Panc1 (cell line): ENCODE data around the gene UBASH3A. TPM values are rescaled to one million over a fixed set of nuclear protein-coding genes. Genes with fewer than 3 reads are reported as not detected.

Experiments used
- ATAC-seq: fragments of 200-7000 bp; cut with Tn5 transposase; 2 replicates; pipeline ENCODE4 v1.9.1; 2020; ENCODE audit warnings: mild to moderate bottlenecking, moderate library complexity
- BruUV-seq: library from RNA; stranded (reverse); fragments of 400-500 nt; replicated peaks from 2 replicates; lab custom pipeline; 2021; lab: Mats Ljungman, UMichigan
- CTCF ChIA-PET: fragments of 300-600 bp; sonication (Branson Sonifier 250); formaldehyde crosslinking; loops from one replicate; lab custom pipeline; 2022; ENCODE audit warnings: antibody characterized with exemption; lab: Charles Lee
- POLR2A ChIA-PET: fragments of 300-600 bp; sonication (Branson Sonifier 250); formaldehyde crosslinking; loops from one replicate; lab custom pipeline; 2022; ENCODE audit warnings: antibody characterized with exemption; lab: Charles Lee
- DNase-seq: peaks from one replicate; pipeline ENCODE4 v3.0.0-alpha.2; 2010; ENCODE audit warnings: low read depth, low spot score
- H3K27ac ChIP-seq: 2 replicates; pipeline ENCODE4 v1.5.1; 2011; ENCODE audit warnings: mild to moderate bottlenecking, low read length, inconsistent platforms
- H3K27me3 ChIP-seq: fragments of 200-500 bp; sonication (Bioruptor generic); 2 replicates; pipeline ENCODE4 v1.6.0; 2014; ENCODE audit warnings: low read length, inconsistent platforms; ENCODE audit not compliant: control insufficient read depth, insufficient read depth
- H3K36me3 ChIP-seq: fragments of 200-500 bp; sonication (Bioruptor generic); 2 replicates; pipeline ENCODE4 v1.5.1; 2014; ENCODE audit warnings: inconsistent platforms, mild to moderate bottlenecking, low read length, moderate library complexity; ENCODE audit not compliant: control insufficient read depth, insufficient read depth
- H3K4me1 ChIP-seq: 2 replicates; pipeline ENCODE4 v1.5.1; 2011; ENCODE audit warnings: inconsistent platforms, mild to moderate bottlenecking, low read length, moderate library complexity; ENCODE audit not compliant: control insufficient read depth, insufficient read depth
- H3K4me3 ChIP-seq, 2 experiments: 2 replicates each; pipeline ENCODE4 v1.5.1; 2011 to 2012; ENCODE audit warnings: low read depth in 2 of 2, low read length in 2 of 2, mild to moderate bottlenecking in 2 of 2, inconsistent platforms in 1 of 2, moderate library complexity in 1 of 2
- H3K9me3 ChIP-seq: fragments of 200-500 bp; sonication (Bioruptor generic); 2 replicates; pipeline ENCODE4 v1.5.1; 2014; ENCODE audit warnings: low read depth, mild to moderate bottlenecking, inconsistent platforms, low read length, moderate library complexity; ENCODE audit not compliant: control insufficient read depth, insufficient read depth
- POLR2AphosphoS5 ChIP-seq: IDR thresholded peaks from 2 replicates; pipeline ENCODE4 v1.6.1; 2012; ENCODE audit warnings: mild to moderate bottlenecking, low read depth, low read length, moderate library complexity
- SIN3A ChIP-seq: IDR thresholded peaks from 2 replicates; pipeline ENCODE4 v1.6.1; 2012; ENCODE audit warnings: low read depth, mild to moderate bottlenecking, low read length, moderate library complexity, borderline replicate concordance; ENCODE audit not compliant: insufficient read depth
- TCF7L2 ChIP-seq: IDR thresholded peaks from 2 replicates; pipeline ENCODE4 v1.6.1; 2011; ENCODE audit warnings: mild to moderate bottlenecking, low read depth, low read length, inconsistent platforms
- in situ Hi-C: cut with HindIII; loops from 2 replicates; pipeline ENCODE4 v1.10.0; 2016; ENCODE audit warnings: low sequenced_read_pairs, low pct_unique_long_range_greater_than_20kb
- intact Hi-C: fragments of 100-400 bp; cut with micrococcal nuclease; formaldehyde crosslinking; loops from one replicate; pipeline ENCODE4 v1.10.0; 2022; ENCODE audit not compliant: unreplicated experiment
- total RNA-seq: library from RNA; stranded (reverse); gene quantifications from one replicate; pipeline ENCODE4 v1.2.1, GENCODE V29; 2021; ENCODE audit not compliant: unreplicated experiment
- TF ChIP-seq, protein P1 (sequence below): fragments of 450-650 bp; IDR thresholded peaks from 2 replicates; pipeline ENCODE4 v1.5.1; 2017; ENCODE audit warnings: mild to moderate bottlenecking
- TF ChIP-seq, protein P2 (sequence below), 2 experiments: IDR thresholded peaks; 2 replicates each; pipeline ENCODE4 v1.6.1; 2011 to 2012; ENCODE audit warnings: low read depth in 2 of 2, control low read depth in 1 of 2, low read length in 1 of 2, mild to moderate bottlenecking in 1 of 2, moderate library complexity in 1 of 2; ENCODE audit not compliant: insufficient read depth in 1 of 2

UBASH3A gene
- total RNA-seq, 1 experiment from 2014 or later: 0.33 TPM

DNA sequence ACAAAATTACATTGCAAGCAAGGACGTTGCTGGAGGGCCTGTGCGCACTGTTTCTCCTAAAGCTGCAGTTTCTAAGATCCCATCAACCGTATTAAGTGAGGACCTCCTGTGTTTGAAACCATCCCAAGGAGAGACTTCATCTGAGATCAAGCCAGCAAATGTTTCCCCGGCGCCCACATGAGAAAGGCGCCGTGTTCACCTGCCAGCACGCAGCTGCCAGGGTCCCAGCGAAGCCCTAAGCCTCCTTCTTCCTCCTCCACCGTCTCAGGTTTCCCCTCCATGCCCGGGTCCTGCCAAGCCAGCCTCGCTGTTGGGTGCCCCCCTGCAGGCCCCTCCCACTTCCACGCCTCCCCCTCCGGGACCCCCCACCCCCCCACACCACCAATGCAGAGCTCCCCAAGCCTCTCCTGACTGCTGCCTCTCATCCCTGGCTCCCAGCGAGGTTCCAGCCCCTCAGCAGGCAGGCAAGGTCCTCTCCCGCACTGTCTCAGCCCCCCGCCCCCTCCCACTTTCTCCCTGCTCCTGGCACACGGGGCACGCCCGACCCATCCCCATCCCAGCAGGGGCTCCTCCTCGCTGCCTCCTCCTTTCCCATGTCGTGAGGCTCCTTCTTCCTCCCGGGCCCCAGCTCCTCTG is 28.7 kb upstream of the UBASH3A start:
- in situ Hi-C loops: no loop called here
- intact Hi-C loops: no loop called here
- ATAC-seq: no peak

DNA sequence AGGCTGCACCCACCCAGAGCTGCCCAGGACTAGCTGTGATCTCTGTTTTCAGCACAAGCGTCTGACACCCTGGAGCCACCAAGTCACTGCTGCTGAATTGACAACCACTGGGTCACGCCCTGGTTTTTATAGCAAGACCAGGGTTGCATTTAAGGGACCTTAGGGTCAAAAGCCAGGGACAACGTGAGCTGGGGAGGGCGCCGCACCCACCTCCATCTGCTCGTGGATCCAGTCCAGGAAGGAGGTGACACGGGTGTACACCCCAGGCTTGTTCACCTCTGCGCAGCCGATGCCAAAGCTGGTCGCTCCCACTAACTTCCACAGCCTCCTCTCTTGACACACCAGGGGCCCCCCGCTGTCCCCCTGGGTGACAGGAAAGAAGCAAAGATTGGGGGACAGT is 28.2 kb upstream of the UBASH3A start:
- in situ Hi-C loops (no loop called here), intact Hi-C loops (no loop called here)
- TF ChIP-seq SIN3A (no peak), TCF7L2 (no peak), POLR2AphosphoS5 (no peak)
- TF ChIP-seq, protein P1, sequence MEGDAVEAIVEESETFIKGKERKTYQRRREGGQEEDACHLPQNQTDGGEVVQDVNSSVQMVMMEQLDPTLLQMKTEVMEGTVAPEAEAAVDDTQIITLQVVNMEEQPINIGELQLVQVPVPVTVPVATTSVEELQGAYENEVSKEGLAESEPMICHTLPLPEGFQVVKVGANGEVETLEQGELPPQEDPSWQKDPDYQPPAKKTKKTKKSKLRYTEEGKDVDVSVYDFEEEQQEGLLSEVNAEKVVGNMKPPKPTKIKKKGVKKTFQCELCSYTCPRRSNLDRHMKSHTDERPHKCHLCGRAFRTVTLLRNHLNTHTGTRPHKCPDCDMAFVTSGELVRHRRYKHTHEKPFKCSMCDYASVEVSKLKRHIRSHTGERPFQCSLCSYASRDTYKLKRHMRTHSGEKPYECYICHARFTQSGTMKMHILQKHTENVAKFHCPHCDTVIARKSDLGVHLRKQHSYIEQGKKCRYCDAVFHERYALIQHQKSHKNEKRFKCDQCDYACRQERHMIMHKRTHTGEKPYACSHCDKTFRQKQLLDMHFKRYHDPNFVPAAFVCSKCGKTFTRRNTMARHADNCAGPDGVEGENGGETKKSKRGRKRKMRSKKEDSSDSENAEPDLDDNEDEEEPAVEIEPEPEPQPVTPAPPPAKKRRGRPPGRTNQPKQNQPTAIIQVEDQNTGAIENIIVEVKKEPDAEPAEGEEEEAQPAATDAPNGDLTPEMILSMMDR: no peak
- TF ChIP-seq, protein P2, sequence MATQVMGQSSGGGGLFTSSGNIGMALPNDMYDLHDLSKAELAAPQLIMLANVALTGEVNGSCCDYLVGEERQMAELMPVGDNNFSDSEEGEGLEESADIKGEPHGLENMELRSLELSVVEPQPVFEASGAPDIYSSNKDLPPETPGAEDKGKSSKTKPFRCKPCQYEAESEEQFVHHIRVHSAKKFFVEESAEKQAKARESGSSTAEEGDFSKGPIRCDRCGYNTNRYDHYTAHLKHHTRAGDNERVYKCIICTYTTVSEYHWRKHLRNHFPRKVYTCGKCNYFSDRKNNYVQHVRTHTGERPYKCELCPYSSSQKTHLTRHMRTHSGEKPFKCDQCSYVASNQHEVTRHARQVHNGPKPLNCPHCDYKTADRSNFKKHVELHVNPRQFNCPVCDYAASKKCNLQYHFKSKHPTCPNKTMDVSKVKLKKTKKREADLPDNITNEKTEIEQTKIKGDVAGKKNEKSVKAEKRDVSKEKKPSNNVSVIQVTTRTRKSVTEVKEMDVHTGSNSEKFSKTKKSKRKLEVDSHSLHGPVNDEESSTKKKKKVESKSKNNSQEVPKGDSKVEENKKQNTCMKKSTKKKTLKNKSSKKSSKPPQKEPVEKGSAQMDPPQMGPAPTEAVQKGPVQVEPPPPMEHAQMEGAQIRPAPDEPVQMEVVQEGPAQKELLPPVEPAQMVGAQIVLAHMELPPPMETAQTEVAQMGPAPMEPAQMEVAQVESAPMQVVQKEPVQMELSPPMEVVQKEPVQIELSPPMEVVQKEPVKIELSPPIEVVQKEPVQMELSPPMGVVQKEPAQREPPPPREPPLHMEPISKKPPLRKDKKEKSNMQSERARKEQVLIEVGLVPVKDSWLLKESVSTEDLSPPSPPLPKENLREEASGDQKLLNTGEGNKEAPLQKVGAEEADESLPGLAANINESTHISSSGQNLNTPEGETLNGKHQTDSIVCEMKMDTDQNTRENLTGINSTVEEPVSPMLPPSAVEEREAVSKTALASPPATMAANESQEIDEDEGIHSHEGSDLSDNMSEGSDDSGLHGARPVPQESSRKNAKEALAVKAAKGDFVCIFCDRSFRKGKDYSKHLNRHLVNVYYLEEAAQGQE (IDR thresholded peaks at IDR 0.05; ENCODE audit: insufficient read depth in 1 of 2, low read depth in 2 of 2, low read length in 1 of 2): no peak
- Histone ChIP-seq H3K27me3 (no peaks in the 10 kb centered on the region), H3K27ac (no peak overlapping the region), H3K4me1 (no peaks in the 10 kb centered on the region), H3K4me3 (no peak overlapping the region), H3K36me3 (no peaks in the 10 kb centered on the region), H3K9me3 (no peaks in the 10 kb centered on the region)
- CTCF ChIA-PET: no interaction called here
- POLR2A ChIA-PET: no interaction called here
- ATAC-seq (no peak), DNase-seq (no peak)
- no TSS peak for BruUV-seq

More for the DNA sequence above, 28.7 kb upstream of the UBASH3A start:
- DNase-seq: no peak
- Histone ChIP-seq H3K9me3 (no peaks in the 10 kb centered on the region), H3K4me3 (no peak overlapping the region), H3K27ac (no peak overlapping the region), H3K27me3 (no peaks in the 10 kb centered on the region), H3K36me3 (no peaks in the 10 kb centered on the region), H3K4me1 (no peaks in the 10 kb centered on the region)
- no TSS peak for BruUV-seq
- ChIA-PET POLR2A (no interaction called here), CTCF (no interaction called here)
- TF ChIP-seq, protein P2 (IDR thresholded peaks at IDR 0.05; ENCODE audit: insufficient read depth in 1 of 2, low read depth in 2 of 2, low read length in 1 of 2): no peak
- TF ChIP-seq TCF7L2: no peak
- no peak for TF ChIP-seq POLR2AphosphoS5
- TF ChIP-seq, protein P1: no peak
- no peak for TF ChIP-seq SIN3A
